CD4-positive, alpha-beta memory T cell (primary cell): ENCODE results near the gene SLC26A9. TPM values are rescaled to one million over a fixed set of nuclear protein-coding genes. Genes with fewer than 3 reads are reported as not detected.

Experiments
- CTCF ChIA-PET: fragments of 350-600 bp; sonication (Branson Sonifier 250); formaldehyde crosslinking; loops from one replicate; lab custom pipeline; 2021; ENCODE audit warnings: inconsistent platforms; ENCODE audit not compliant: partially characterized antibody; lab: Charles Lee
- POLR2A ChIA-PET: fragments of 350-600 bp; sonication (Branson Sonifier 250); formaldehyde crosslinking; loops from one replicate; lab custom pipeline; 2021; ENCODE audit not compliant: partially characterized antibody; lab: Charles Lee
- DNase-seq, 5 donors: peaks; one replicate each; pipeline versions ENCODE4 v3.0.0 to v3.0.0-alpha.2; 2020 to 2022; ENCODE audit warnings: mixed read lengths in 1 of 5
- H3K27ac ChIP-seq: one replicate; pipeline ENCODE4 v1.7.0; 2013; ENCODE audit warnings: low read depth, low read length
- H3K27me3 ChIP-seq: 2 replicates; pipeline ENCODE4 v1.7.0; 2013; ENCODE audit warnings: mild to moderate bottlenecking, low read length, moderate library complexity; ENCODE audit not compliant: insufficient read depth
- H3K36me3 ChIP-seq: 2 replicates; pipeline ENCODE4 v1.7.0; 2013; ENCODE audit warnings: mild to moderate bottlenecking, low read length, moderate library complexity; ENCODE audit not compliant: insufficient read depth
- H3K4me1 ChIP-seq: 2 replicates; pipeline ENCODE4 v1.7.0; 2013; ENCODE audit warnings: mild to moderate bottlenecking, low read length, moderate library complexity; ENCODE audit not compliant: insufficient read depth
- H3K4me3 ChIP-seq, 2 donors: one replicate each; pipeline ENCODE4 v1.7.0; 2013; ENCODE audit warnings: low read length in 2 of 2, mild to moderate bottlenecking in 1 of 2
- H3K9me3 ChIP-seq, 2 donors: one replicate each; pipeline ENCODE4 v1.7.0; 2013; ENCODE audit warnings: low read length in 2 of 2, control low read depth in 1 of 2; ENCODE audit not compliant: control insufficient read depth in 1 of 2
- H3K27ac Mint-ChIP-seq, 7 donors: one replicate each; pipeline ENCODE4 v1.8.0; 2020 to 2021; ENCODE audit warnings: mixed read lengths in 7 of 7, mild to moderate bottlenecking in 6 of 7, inconsistent platforms in 3 of 7, moderate library complexity in 3 of 7
- H3K27me3 Mint-ChIP-seq, 2 donors: one replicate each; pipeline ENCODE4 v1.8.0; 2020 to 2021; ENCODE audit warnings: mixed read lengths in 2 of 2
- H3K36me3 Mint-ChIP-seq, 2 donors: one replicate each; pipeline ENCODE4 v1.8.0; 2020 to 2021; ENCODE audit warnings: mixed read lengths in 2 of 2, inconsistent platforms in 1 of 2, mild to moderate bottlenecking in 1 of 2
- H3K4me1 Mint-ChIP-seq, 4 donors: one replicate each; pipeline ENCODE4 v1.8.0; 2020 to 2021; ENCODE audit warnings: mixed read lengths in 4 of 4, mild to moderate bottlenecking in 1 of 4
- H3K4me3 Mint-ChIP-seq, 8 donors: one replicate each; pipeline ENCODE4 v1.8.0; 2020 to 2021; ENCODE audit warnings: mixed read lengths in 8 of 8, mild to moderate bottlenecking in 7 of 8, moderate library complexity in 6 of 8, inconsistent platforms in 3 of 8
- H3K9me3 Mint-ChIP-seq, 8 donors: one replicate each; pipeline ENCODE4 v1.8.0; 2020 to 2021; ENCODE audit warnings: mixed read lengths in 8 of 8, mild to moderate bottlenecking in 5 of 8, inconsistent platforms in 3 of 8, moderate library complexity in 1 of 8
- intact Hi-C: fragments of 100-400 bp; cut with micrococcal nuclease; formaldehyde crosslinking; loops from one replicate; pipeline ENCODE4 v1.15.1; 2023
- polyA plus RNA-seq, 2 donors: library from polyadenylated mRNA; unstranded; fragments of 300-500 nt; fragmentation: Illumina TruSeq; gene quantifications; one replicate each; pipeline ENCODE4 v1.2.3, GENCODE V29; 2021
- total RNA-seq, 2 experiments: library from RNA; stranded (reverse); gene quantifications; one replicate each; pipeline ENCODE4 v1.2.3, GENCODE V29; 2021

SLC26A9 gene
- total and polyA plus RNA-seq, 4 experiments from 2014 or later = not detected

GRCh38 chr1:205973377-205974232, 30.3 kb upstream of the SLC26A9 start:
- Mint-ChIP-seq H3K9me3 (no peaks in the 10 kb centered on the region), H3K27me3 (peaks cover 4 to 7% of the 10 kb centered on the region in 2 donors), H3K36me3 (no peaks in the 10 kb centered on the region), H3K4me1 (peaks cover 0 to 6% (median under 1%) of the 10 kb centered on the region in 4 donors), H3K4me3 (peak overlapping the region in 1 of 8 donors; percentile 12), H3K27ac (peak overlapping the region in 1 of 7 donors; percentile 83)
- CTCF ChIA-PET = no interaction called here
- Histone ChIP-seq H3K4me3 (no peak overlapping the region), H3K27ac (no peak overlapping the region), H3K4me1 (no peaks in the 10 kb centered on the region), H3K27me3 (no peaks in the 10 kb centered on the region), H3K36me3 (no peaks in the 10 kb centered on the region), H3K9me3 (no peaks in the 10 kb centered on the region)
- intact Hi-C loops = no loop called here
- no peak for DNase-seq
- POLR2A ChIA-PET = no interaction called here

GRCh38 chr1:205972491-205973168, 29.4 kb upstream of the SLC26A9 start:
- intact Hi-C loops = no loop called here
- no peaks in the 10 kb centered on the region for H3K9me3 ChIP-seq
- ChIA-PET CTCF (interaction anchor here (0.9 to 1.8 kb wide), 3 partner anchors 8 to 313 kb away, joined by 3 to 4 read pairs (median 4); no protein-coding TSS in a partner anchor), POLR2A (no interaction called here)
- Mint-ChIP-seq H3K27ac (no peak overlapping the region), H3K9me3 (no peaks in the 10 kb centered on the region), H3K36me3 (no peaks in the 10 kb centered on the region), H3K4me3 (no peak overlapping the region), H3K4me1 (peaks cover 0 to 6% (median under 1%) of the 10 kb centered on the region in 4 donors), H3K27me3 (peaks cover 4 to 7% of the 10 kb centered on the region in 2 donors)
- H3K27me3 ChIP-seq = no peaks in the 10 kb centered on the region
- no peaks in the 10 kb centered on the region for H3K4me1 ChIP-seq
- DNase-seq = no peak
- no peaks in the 10 kb centered on the region for H3K36me3 ChIP-seq
- H3K4me3 ChIP-seq = no peak overlapping the region
- H3K27ac ChIP-seq = no peak overlapping the region

GRCh38 chr1:205972081-205972480, 28.8 kb upstream of the SLC26A9 start:
- H3K9me3 Mint-ChIP-seq = no peaks in the 10 kb centered on the region
- no peaks in the 10 kb centered on the region for H3K36me3 Mint-ChIP-seq
- no peak for DNase-seq

GRCh38 chr1:205971082-205971481, 27.8 kb upstream of the SLC26A9 start:
- Mint-ChIP-seq H3K27me3 (peaks cover 1 to 3% of the 10 kb centered on the region in 2 donors), H3K4me3 (no peak overlapping the region), H3K27ac (no peak overlapping the region), H3K9me3 (no peaks in the 10 kb centered on the region), H3K4me1 (peaks cover 0 to 6% (median under 1%) of the 10 kb centered on the region in 4 donors), H3K36me3 (no peaks in the 10 kb centered on the region)
- Histone ChIP-seq H3K9me3 (no peaks in the 10 kb centered on the region), H3K36me3 (no peaks in the 10 kb centered on the region), H3K4me1 (no peaks in the 10 kb centered on the region), H3K27me3 (no peaks in the 10 kb centered on the region), H3K27ac (no peak overlapping the region), H3K4me3 (no peak overlapping the region)
- intact Hi-C loops = no loop called here
- ChIA-PET POLR2A (no interaction called here), CTCF (interaction anchor here (1.8 to 2.0 kb wide), 2 partner anchors 52 to 179 kb away, joined by 4 to 9 read pairs; no protein-coding TSS in a partner anchor)
- no peak for DNase-seq

More at GRCh38 chr1:205972081-205972480, 28.8 kb upstream of the SLC26A9 start:
- no peaks in the 10 kb centered on the region for H3K27me3 ChIP-seq
- no peak overlapping the region for H3K4me3 Mint-ChIP-seq
- H3K27me3 Mint-ChIP-seq = peaks cover 1 to 3% of the 10 kb centered on the region in 2 donors
- intact Hi-C loops = no loop called here
- H3K36me3 ChIP-seq = no peaks in the 10 kb centered on the region
- H3K4me1 Mint-ChIP-seq = peaks cover 0 to 6% (median under 1%) of the 10 kb centered on the region in 4 donors
- H3K27ac Mint-ChIP-seq = no peak overlapping the region
- POLR2A ChIA-PET = no interaction called here
- H3K4me3 ChIP-seq = no peak overlapping the region
- H3K9me3 ChIP-seq = no peaks in the 10 kb centered on the region
- CTCF ChIA-PET = interaction anchor here (0.9 to 2.0 kb wide), 4 partner anchors 9 to 312 kb away, joined by 3 to 9 read pairs (median 4); no protein-coding TSS in a partner anchor
- H3K4me1 ChIP-seq = no peaks in the 10 kb centered on the region
- H3K27ac ChIP-seq = no peak overlapping the region

- Histone ChIP-seq H3K4me1 (no peaks in the 10 kb centered on the region), H3K9me3 (no peaks in the 10 kb centered on the region), H3K27ac (no peak overlapping the region), H3K27me3 (no peaks in the 10 kb centered on the region), H3K36me3 (no peaks in the 10 kb centered on the region), H3K4me3 (no peak overlapping the region)
- POLR2A ChIA-PET = no interaction called here
- peaks cover 1 to 3% of the 10 kb centered on the region in 2 donors for H3K27me3 Mint-ChIP-seq
- peaks cover 0 to 6% (median under 1%) of the 10 kb centered on the region in 4 donors for H3K4me1 Mint-ChIP-seq
- intact Hi-C loops = no loop called here
- CTCF ChIA-PET = interaction anchor here (1.2 to 2.0 kb wide), 3 partner anchors 52 to 447 kb away, joined by 3 to 9 read pairs (median 4); no protein-coding TSS in a partner anchor
- no peak for DNase-seq
- H3K27ac Mint-ChIP-seq = peak overlapping the region in 1 of 7 donors; percentile 1
- no peak overlapping the region for H3K4me3 Mint-ChIP-seq
- H3K9me3 Mint-ChIP-seq = no peaks in the 10 kb centered on the region
- no peaks in the 10 kb centered on the region for H3K36me3 Mint-ChIP-seq
These were observed 27.2 kb upstream of the SLC26A9 start for GRCh38 chr1:205970486-205970885.

- no peaks in the 10 kb centered on the region for H3K9me3 ChIP-seq
- H3K36me3 Mint-ChIP-seq = no peaks in the 10 kb centered on the region
- ChIA-PET CTCF (interaction anchor here (1.2 to 3.0 kb wide), 3 partner anchors 9 to 445 kb away, joined by 3 to 23 read pairs (median 5); no protein-coding TSS in a partner anchor), POLR2A (no interaction called here)
- H3K36me3 ChIP-seq = no peaks in the 10 kb centered on the region
- no peaks in the 10 kb centered on the region for H3K4me1 ChIP-seq
- H3K4me3 Mint-ChIP-seq = no peak overlapping the region
- no peaks in the 10 kb centered on the region for H3K9me3 Mint-ChIP-seq
- peaks cover 0 to 3% of the 10 kb centered on the region in 2 donors for H3K27me3 Mint-ChIP-seq
- no peak overlapping the region for H3K4me3 ChIP-seq
- H3K4me1 Mint-ChIP-seq = peaks cover 0 to 4% (median 0%) of the 10 kb centered on the region in 4 donors
- peak overlapping the region in 1 of 7 donors; percentile 27 for H3K27ac Mint-ChIP-seq
- no peak overlapping the region for H3K27ac ChIP-seq
- H3K27me3 ChIP-seq = no peaks in the 10 kb centered on the region
- no peak for DNase-seq
- intact Hi-C loops = no loop called here
These were observed 26.0 kb upstream of the SLC26A9 start for GRCh38 chr1:205969229-205969628.
